Subcutaneous abdominal adipose tissue (tissue), 5 donors: ENCODE results near the gene BPIFB4.
"Not testable (repeated sequence)": the region's sequence is repeated elsewhere in the genome, so short reads cannot be mapped to it uniquely, and the experiment has no call there.

ENCODE experiments used
- H3K27ac ChIP-seq: one replicate; pipeline ENCODE4 v1.7.0; 2013; ENCODE audit warnings: low read depth, mild to moderate bottlenecking, inconsistent platforms, low read length, moderate library complexity
- H3K27me3 ChIP-seq, 5 donors: one replicate each; pipeline ENCODE4 v1.7.0; 2013; ENCODE audit warnings: low read length in 5 of 5, inconsistent platforms in 1 of 5; ENCODE audit not compliant: control insufficient read depth in 5 of 5, insufficient read depth in 4 of 5
- H3K36me3 ChIP-seq, 5 donors: one replicate each; pipeline ENCODE4 v1.7.0; 2013; ENCODE audit warnings: low read length in 5 of 5; ENCODE audit not compliant: control insufficient read depth in 5 of 5, insufficient read depth in 5 of 5
- H3K4me1 ChIP-seq, 5 donors: one replicate each; pipeline ENCODE4 v1.7.0; 2013; ENCODE audit warnings: low read length in 5 of 5, mild to moderate bottlenecking in 3 of 5, moderate library complexity in 1 of 5; ENCODE audit not compliant: control insufficient read depth in 5 of 5, insufficient read depth in 5 of 5
- H3K4me3 ChIP-seq, 5 donors: one replicate each; pipeline ENCODE4 v1.7.0; 2013; ENCODE audit warnings: low read length in 5 of 5, low read depth in 1 of 5
- H3K9ac ChIP-seq, 5 donors: one replicate each; pipeline ENCODE4 v1.7.0; 2013; ENCODE audit warnings: low read length in 5 of 5, mild to moderate bottlenecking in 4 of 5, moderate library complexity in 3 of 5
- H3K9me3 ChIP-seq, 5 donors: one replicate each; pipeline ENCODE4 v1.7.0; 2013; ENCODE audit warnings: low read length in 5 of 5; ENCODE audit not compliant: control insufficient read depth in 5 of 5
- donor health status: healthy.
- donor health status: healthy.
- donor health status: healthy.
- donor health status: healthy.
- donor health status: healthy.

Gene BPIFB4

GRCh38 chr20:33110147-33110825 lies 30.8 kb downstream of the BPIFB4 start:
- Histone ChIP-seq H3K4me3 (no peak overlapping the region), H3K27ac (no peak overlapping the region), H3K9ac (no peak overlapping the region), H3K4me1 (peaks cover 0 to 25% (median 21%) of the 10 kb centered on the region in 5 donors), H3K36me3 (no peaks in the 10 kb centered on the region), H3K27me3 (no peaks in the 10 kb centered on the region), H3K9me3 (no peaks in the 10 kb centered on the region)

- Histone ChIP-seq H3K4me1 (peaks cover 0 to 16% (median 12%) of the 10 kb centered on the region in 5 donors), H3K9ac (no peak overlapping the region), H3K9me3 (no peaks in the 10 kb centered on the region), H3K27me3 (no peaks in the 10 kb centered on the region), H3K4me3 (no peak overlapping the region), H3K36me3 (no peaks in the 10 kb centered on the region), H3K27ac (no peak overlapping the region)
These were observed 31.9 kb downstream of the BPIFB4 start for GRCh38 chr20:33111306-33111705.

- Histone ChIP-seq H3K4me3 (no peak overlapping the region), H3K27me3 (no peaks in the 10 kb centered on the region), H3K9ac (no peak overlapping the region), H3K9me3 (no peaks in the 10 kb centered on the region), H3K27ac (no peak overlapping the region), H3K4me1 (peaks cover 0 to 16% (median 12%) of the 10 kb centered on the region in 5 donors), H3K36me3 (no peaks in the 10 kb centered on the region)
These were observed 33.3 kb downstream of the BPIFB4 start for GRCh38 chr20:33112547-33113386.

- no peak overlapping the region for H3K27ac ChIP-seq
These were observed 34.0 kb downstream of the BPIFB4 start for GRCh38 chr20:33113387-33113908.

GRCh38 chr20:33115501-33115900 lies 36.1 kb downstream of the BPIFB4 start:
- H3K9me3 ChIP-seq, H3K27ac ChIP-seq: not testable (repeated sequence)

More at GRCh38 chr20:33113387-33113908, 34.0 kb downstream of the BPIFB4 start:
- Histone ChIP-seq H3K9ac (no peak overlapping the region), H3K9me3 (no peaks in the 10 kb centered on the region), H3K4me3 (no peak overlapping the region), H3K4me1 (peaks cover 0 to 16% (median 12%) of the 10 kb centered on the region in 5 donors), H3K27me3 (no peaks in the 10 kb centered on the region), H3K36me3 (no peaks in the 10 kb centered on the region)

GRCh38 chr20:33119725-33120720 lies 40.6 kb downstream of the BPIFB4 start:
- H3K9ac ChIP-seq: no peak overlapping the region
- H3K4me1 ChIP-seq: no peaks in the 10 kb centered on the region
- peaks cover 0 to 4% (median 0%) of the 10 kb centered on the region in 5 donors for H3K27me3 ChIP-seq
- H3K9me3 ChIP-seq: peaks cover 0 to 7% (median 4%) of the 10 kb centered on the region in 5 donors
- no peak overlapping the region for H3K27ac ChIP-seq
- H3K4me3 ChIP-seq: no peak overlapping the region
- H3K36me3 ChIP-seq: no peaks in the 10 kb centered on the region

More at GRCh38 chr20:33115501-33115900, 36.1 kb downstream of the BPIFB4 start:
- H3K4me3 ChIP-seq, H3K36me3 ChIP-seq, H3K27me3 ChIP-seq, H3K9ac ChIP-seq: not testable (repeated sequence)
- H3K4me1 ChIP-seq: peaks cover 0 to 16% (median 12%) of the 10 kb centered on the region in 5 donors

- H3K9me3 ChIP-seq: peaks cover 0 to 7% (median 4%) of the 10 kb centered on the region in 5 donors
- H3K36me3 ChIP-seq: no peaks in the 10 kb centered on the region
- H3K4me1 ChIP-seq: no peaks in the 10 kb centered on the region
- H3K9ac ChIP-seq: no peak overlapping the region
- H3K27ac ChIP-seq: no peak overlapping the region
- H3K4me3 ChIP-seq: no peak overlapping the region
- peaks cover 0 to 4% (median 0%) of the 10 kb centered on the region in 5 donors for H3K27me3 ChIP-seq
These were observed 41.5 kb downstream of the BPIFB4 start for GRCh38 chr20:33120934-33121333.

GRCh38 chr20:33122297-33122696 lies 42.9 kb downstream of the BPIFB4 start:
- not testable (repeated sequence) for H3K4me1 ChIP-seq, H3K4me3 ChIP-seq, H3K9ac ChIP-seq, H3K9me3 ChIP-seq, H3K36me3 ChIP-seq, H3K27ac ChIP-seq, H3K27me3 ChIP-seq

GRCh38 chr20:33124261-33124660 lies 44.8 kb downstream of the BPIFB4 start:
- Histone ChIP-seq H3K27me3 (peaks cover 0 to 6% (median 0%) of the 10 kb centered on the region in 5 donors), H3K4me3 (no peak overlapping the region), H3K27ac (no peak overlapping the region), H3K9me3 (peaks cover 0 to 7% (median 4%) of the 10 kb centered on the region in 5 donors), H3K9ac (no peak overlapping the region), H3K36me3 (no peaks in the 10 kb centered on the region), H3K4me1 (no peaks in the 10 kb centered on the region)
